NCI-H2196 (cell line): ENCODE measurements around the gene LSM5.

Experiments
- DNase-seq: peaks from one replicate; lab custom pipeline; 2025; ENCODE audit not compliant: unreplicated experiment; lab: John Stamatoyannopoulos, UW

The LSM5 gene

GRCh38 chr7:32490127-32490796, at the start of gene LSM5:
Gene LSM5, minus strand, starts transcription at chr7:32490380. Its CDS starts 15 bp downstream, at chr7:32490365.
- DNase-seq, result peak; percentile 94

DNA sequence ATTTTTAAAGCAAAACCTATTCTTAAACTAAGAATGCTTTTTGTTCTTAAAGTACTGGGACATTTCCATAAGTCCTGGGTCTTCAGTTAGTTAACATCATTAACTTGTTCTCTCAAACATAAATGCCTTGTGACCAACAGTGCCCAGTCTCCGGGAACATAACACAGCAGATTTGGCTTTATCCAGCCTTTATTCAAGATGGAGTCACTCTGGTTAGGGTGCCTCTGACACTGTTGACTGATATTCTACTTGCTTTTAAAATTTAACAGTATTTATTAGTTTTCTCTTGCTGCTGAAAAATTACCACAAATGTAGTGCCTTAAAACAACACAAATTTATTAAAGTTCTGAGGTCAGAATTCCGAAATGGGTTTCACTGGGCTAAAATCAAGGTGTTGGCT, 49.2 kb upstream of the LSM5 start:
- no peak for DNase-seq

- DNase-seq, result no peak
Measured at GRCh38 chr7:32537760-32538159, 47.6 kb upstream of the LSM5 start.

DNA sequence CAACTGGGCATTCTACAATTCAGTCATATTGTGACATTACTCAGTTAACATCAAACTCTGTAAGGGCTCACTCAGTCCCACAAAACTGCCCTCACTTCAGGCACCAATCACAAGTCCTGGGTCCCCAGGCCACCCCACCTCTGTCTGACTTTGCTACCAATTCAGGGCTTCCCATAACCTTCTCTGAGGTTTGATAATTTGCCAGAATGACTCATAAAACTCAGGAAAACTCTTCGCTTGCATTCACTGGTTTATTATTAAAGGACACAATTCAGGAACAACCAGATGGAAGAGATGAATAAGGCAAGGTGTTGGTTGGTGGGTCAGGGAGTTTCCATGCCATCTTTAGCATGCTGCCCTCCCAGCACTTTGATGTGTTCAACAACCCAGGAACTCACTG, 46.4 kb upstream of the LSM5 start:
- DNase-seq, result no peak

GRCh38 chr7:32536016-32536415, 45.8 kb upstream of the LSM5 start:
- no peak for DNase-seq

GRCh38 chr7:32535162-32535702, 45.1 kb upstream of the LSM5 start:
- DNase-seq, result no peak

DNA sequence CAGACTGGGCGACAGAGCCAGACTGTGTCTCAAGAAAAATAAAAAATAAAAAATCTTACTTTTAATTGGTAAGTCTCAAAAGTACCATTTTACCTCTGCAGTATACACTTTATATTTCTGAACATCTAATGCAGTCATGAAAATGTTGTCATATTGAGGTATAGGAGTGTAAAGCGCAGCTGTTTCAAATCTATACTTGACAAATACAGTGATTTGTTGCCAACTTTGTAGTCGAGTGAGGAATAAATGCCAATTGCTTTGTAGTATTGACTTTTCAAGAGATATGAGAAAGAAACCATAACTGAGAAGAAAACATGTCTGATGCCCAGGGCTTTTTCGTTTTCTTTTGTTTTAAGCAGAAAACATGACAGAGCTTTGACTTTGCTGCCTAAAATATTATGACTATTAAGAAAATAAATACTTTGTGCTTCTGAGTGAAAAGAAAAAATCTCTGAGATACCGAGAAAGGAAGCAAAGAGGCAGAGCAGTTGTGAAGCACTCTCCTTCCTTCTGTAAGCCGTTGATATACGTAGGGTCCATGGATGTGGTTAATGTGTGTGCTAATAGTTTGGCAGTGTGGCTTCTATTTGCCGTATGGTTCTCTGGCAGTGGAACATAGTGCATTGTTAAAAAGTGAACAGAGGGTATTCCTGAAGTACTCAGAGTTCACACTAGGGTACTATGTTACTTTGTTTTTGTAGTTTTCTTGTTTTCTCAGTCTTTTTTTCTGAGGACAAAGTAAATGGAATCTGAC, 43.3 kb upstream of the LSM5 start:
- DNase-seq, result no peak

DNA sequence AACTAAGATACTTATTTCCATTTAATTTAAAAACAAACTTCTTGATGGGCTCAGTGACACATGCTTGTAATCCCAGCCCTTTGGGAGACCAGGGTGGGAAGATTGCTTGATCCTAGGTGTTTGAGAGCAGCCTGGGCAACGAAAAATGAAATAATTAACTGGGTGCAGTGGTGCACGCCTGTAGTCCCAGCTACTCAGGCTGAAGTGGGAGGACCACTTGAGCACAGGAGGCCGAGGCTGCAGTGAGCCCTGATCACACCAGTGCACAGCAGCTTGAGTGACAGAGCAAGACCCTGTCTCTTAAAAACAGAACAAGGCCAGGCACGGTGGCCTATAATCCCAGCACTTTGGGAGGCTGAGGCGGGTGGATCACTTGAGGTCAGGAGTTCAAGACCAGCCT, 42.5 kb upstream of the LSM5 start:
- no peak for DNase-seq

DNA sequence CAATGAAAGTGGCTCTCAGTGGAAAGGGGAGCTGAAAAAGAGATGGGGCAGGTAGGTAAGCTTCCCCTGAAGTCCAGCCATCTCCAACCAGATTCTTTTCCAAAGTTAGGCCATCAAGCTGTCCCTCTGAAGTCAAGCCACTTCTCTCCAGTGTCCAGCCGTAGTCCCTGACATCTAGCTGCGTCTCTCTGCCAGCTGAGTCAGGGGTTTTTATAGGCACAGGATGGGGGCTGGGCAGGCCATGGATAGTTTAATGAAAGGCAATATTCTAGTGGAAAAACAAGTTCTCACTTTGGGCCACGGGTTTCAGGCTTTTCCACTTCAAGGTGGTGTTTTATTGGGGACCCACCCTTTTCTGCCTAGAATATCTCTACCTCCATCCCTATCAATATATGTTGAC, 41.9 kb upstream of the LSM5 start:
- DNase-seq, result no peak

DNA sequence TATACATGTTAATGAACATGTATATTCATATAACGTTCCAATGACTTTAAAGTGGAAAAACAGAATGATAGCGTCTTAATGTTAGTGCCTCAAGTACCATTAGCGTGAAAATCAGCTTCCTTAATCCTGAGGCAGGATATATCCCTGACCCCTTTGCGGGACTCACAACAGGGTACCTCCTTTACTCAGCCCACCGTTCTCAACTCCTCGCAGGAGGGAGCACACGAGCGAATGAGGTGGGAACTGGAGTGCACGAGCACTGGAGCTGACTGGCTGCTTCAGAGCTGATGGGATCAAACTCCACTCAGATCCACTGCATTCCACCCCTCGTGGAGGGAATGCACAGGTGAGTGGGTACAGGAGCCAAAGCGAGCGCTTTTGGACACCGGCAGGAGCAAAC, 41.2 kb upstream of the LSM5 start:
- no peak for DNase-seq

DNA sequence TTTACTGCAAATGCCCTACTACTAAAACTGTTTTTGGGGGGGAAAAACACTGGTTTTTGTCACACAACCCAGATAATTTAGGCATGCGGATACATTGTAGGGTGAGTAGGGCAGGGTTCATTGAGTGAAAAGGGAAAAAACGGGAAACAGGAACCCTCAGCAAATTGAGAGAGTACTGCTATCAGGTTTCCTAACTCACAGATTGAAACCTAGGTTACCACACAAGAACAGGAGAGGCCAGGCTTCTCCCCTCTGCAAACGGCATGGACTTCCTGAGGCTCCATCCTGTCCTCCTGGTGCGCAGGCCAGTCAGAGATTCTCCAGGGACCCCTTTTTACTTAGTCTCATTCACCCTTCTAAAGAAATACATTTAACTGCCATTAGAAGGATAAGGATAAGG, 35.7 kb upstream of the LSM5 start:
- no peak for DNase-seq

DNA sequence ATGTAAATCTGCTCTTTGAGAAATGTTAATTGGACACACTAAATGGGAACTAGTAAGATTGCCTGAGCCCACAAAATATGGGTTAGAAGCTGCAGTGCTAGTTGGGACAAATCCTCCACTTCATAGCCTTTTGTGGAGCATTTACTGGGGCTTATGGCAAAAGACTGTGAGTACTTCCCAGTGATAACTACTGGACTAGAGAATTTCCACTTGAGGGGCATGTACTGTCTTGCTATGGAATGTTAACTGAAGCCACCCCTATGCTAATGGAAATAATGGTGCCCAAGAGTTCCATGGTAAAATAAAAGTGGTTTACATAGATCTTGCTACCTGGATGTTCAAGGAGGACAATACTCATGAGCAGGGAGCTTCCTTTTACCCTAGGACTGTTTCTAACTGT, 34.5 kb upstream of the LSM5 start:
- no peak for DNase-seq

GRCh38 chr7:32522746-32523530, 32.8 kb upstream of the LSM5 start:
- no peak for DNase-seq

- DNase-seq, result no peak
Measured at GRCh38 chr7:32519763-32520162, 29.6 kb upstream of the LSM5 start.

GRCh38 chr7:32518534-32519140, 28.5 kb upstream of the LSM5 start:
- no peak for DNase-seq

DNA sequence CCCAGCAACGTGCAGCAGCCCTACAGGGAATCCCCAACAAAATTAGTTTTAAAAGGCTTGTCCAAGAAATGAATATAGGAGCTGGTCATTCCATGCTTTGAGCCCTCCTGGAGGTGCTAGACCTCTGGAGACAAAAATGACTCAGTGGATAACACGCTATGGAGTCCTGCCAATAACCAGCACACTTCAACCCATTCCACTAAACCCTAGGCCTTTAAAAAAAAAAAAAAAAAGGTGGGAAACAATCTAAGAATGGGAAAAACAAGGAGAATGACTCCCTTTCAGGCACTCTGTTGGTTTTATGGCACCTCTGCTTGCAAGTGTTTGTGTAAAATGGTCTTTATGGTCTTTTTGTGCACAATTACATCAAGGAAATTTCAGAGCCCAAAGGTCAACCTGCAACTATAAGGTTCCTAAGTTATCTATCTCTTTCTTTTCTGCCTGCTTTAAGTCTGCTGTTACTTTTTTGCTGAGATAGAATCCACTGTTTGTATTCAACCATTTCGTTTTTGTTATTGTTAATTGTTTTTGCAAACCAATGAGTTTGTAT, 26.4 kb upstream of the LSM5 start:
- no peak for DNase-seq

DNA sequence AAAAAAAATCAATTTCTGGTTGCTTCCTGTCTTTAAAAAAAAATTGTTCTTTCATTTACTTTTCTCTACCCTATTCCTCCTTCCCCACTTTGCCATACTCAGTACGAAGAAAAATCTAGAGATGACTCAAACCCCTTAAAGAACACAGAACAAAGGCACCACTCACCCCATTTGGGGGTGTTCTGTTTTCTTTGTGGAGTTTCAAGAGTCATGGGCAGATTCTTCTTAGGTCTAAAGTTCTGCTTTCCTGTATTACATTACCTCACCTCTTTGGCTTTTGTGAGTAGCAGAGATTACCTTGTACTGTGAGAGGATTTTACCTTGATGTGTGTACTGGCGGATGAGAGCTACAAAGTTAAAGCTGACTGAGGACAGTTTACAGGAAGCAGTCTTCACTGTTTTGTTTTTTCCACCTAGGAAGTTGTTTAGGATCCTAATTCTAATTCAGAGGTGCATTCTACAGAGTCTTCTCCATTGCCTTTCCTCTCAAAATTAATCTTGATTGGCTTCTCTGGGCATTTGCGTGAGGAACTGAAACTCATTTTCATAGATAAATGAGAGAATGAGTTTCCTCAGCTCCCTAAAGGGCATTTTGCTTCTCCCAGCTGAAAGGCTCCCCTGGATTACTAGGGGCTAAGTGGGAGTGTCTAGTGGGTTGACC, 25.8 kb upstream of the LSM5 start:
- DNase-seq, result no peak

GRCh38 chr7:32513210-32513609, 23.0 kb upstream of the LSM5 start:
- DNase-seq, result no peak

GRCh38 chr7:32511791-32512190, 21.6 kb upstream of the LSM5 start:
- DNase-seq, result no peak

GRCh38 chr7:32507414-32507813, 17.2 kb upstream of the LSM5 start:
- no peak for DNase-seq
